Measurements from ENCODE around the gene PPIA. TPM values are rescaled to one million over a fixed set of nuclear protein-coding genes. Genes with fewer than 3 reads are reported as not detected.
"Not testable (repeated sequence)": the region's sequence is repeated elsewhere in the genome, so short reads cannot be mapped to it uniquely, and the experiment has no call there.

Gene PPIA
- polyA plus RNA-seq, 1 donor = 754 TPM

- no peak for DNase-seq (ENCODE audit: low read depth)
Observed at GRCh38 chr7:44827567-44827966, 31.1 kb downstream of the PPIA start.

GRCh38 chr7:44838751-44839150 lies 42.3 kb downstream of the PPIA start:
- DNase-seq (ENCODE audit: low read depth) = no peak

- DNase-seq (ENCODE audit: low read depth) = not testable (repeated sequence)
Observed at GRCh38 chr7:44842675-44843074, 46.2 kb downstream of the PPIA start.

- DNase-seq (ENCODE audit: low read depth) = not testable (repeated sequence)
Observed at GRCh38 chr7:44843440-44843839, 47.0 kb downstream of the PPIA start.

GRCh38 chr7:44845451-44845850 lies 49.0 kb downstream of the PPIA start:
- no peak for DNase-seq (ENCODE audit: low read depth)

GRCh38 chr7:44846390-44846789 lies 49.9 kb downstream of the PPIA start:
- not testable (repeated sequence) for DNase-seq (ENCODE audit: low read depth)

GRCh38 chr7:44846816-44847508 lies 50.5 kb downstream of the PPIA start:
- DNase-seq (ENCODE audit: low read depth) = no peak

- peak; percentile 60 for DNase-seq (ENCODE audit: low read depth)
Observed at GRCh38 chr7:44847509-44847919, 51.0 kb downstream of the PPIA start.

GRCh38 chr7:44847920-44848634 lies 51.6 kb downstream of the PPIA start, which contains the start of gene H2AZ2:
Gene H2AZ2 (minus strand): TSS chr7:44848087. CDS start chr7:44847971, 116 bp downstream.
- DNase-seq (ENCODE audit: low read depth) = peak; percentile 99

GRCh38 chr7:44849259-44849884 lies 52.9 kb downstream of the PPIA start:
- no peak for DNase-seq (ENCODE audit: low read depth)

- DNase-seq (ENCODE audit: low read depth) = no peak
Observed at GRCh38 chr7:44849885-44850544, 53.5 kb downstream of the PPIA start.

GRCh38 chr7:44852590-44852989 lies 56.1 kb downstream of the PPIA start:
- DNase-seq (ENCODE audit: low read depth) = no peak

Other genes starting within 250 kb of the PPIA start
- gene DDX56, start 222.8 kb upstream of the PPIA start, polyA plus RNA-seq (ENCODE audit: insufficient read length) = 56.7 TPM
- gene TMED4, start 214.4 kb upstream of the PPIA start, polyA plus RNA-seq (ENCODE audit: insufficient read length) = 94.3 TPM
- gene OGDH, start 190.1 kb upstream of the PPIA start, polyA plus RNA-seq (ENCODE audit: insufficient read length) = 61.2 TPM
- gene ZMIZ2, start 47.8 kb upstream of the PPIA start, polyA plus RNA-seq (ENCODE audit: insufficient read length) = 37.4 TPM
- 116 TPM for gene H2AZ2, start 51.4 kb downstream of the PPIA start, polyA plus RNA-seq (ENCODE audit: insufficient read length)
- 33.9 TPM for gene PURB, start 88.8 kb downstream of the PPIA start, polyA plus RNA-seq (ENCODE audit: insufficient read length)
- 0.77 TPM for gene MYO1G, start 182.3 kb downstream of the PPIA start, polyA plus RNA-seq (ENCODE audit: insufficient read length)
- 42.1 TPM for gene CCM2, start 203.5 kb downstream of the PPIA start, polyA plus RNA-seq (ENCODE audit: insufficient read length)